Uterus (tissue), 2 donors: Measurements from ENCODE around the gene VWA1.
"Not testable (repeated sequence)": the region's sequence is repeated elsewhere in the genome, so short reads cannot be mapped to it uniquely, and the experiment has no call there.

Experiments used
- CTCF ChIP-seq, 4 experiments: fragments of 200-600 bp in 2 of 4; fragments of 450-650 bp in 2 of 4; sonication (generic) in 2 of 4; IDR thresholded peaks; one replicate each; pipeline ENCODE4 v1.5.1; 2016 to 2019; ENCODE audit warnings: antibody characterized with exemption in 4 of 4, mild to moderate bottlenecking in 2 of 4, moderate library complexity in 1 of 4
- POLR2A ChIP-seq, 2 donors: fragments of 450-650 bp; IDR thresholded peaks; one replicate each; pipeline ENCODE4 v1.6.1; 2016; ENCODE audit warnings: antibody characterized with exemption in 2 of 2, mild to moderate bottlenecking in 1 of 2, moderate library complexity in 1 of 2

GRCh38 chr1:1452365-1452739 lies 16.9 kb downstream of the VWA1 start:
- TF ChIP-seq CTCF, POLR2A (IDR thresholded peaks at IDR 0.05): not testable (repeated sequence)
